Kidney (tissue), 14 donors: ENCODE data around the gene JAKMIP1. TPM values are rescaled to one million over a fixed set of nuclear protein-coding genes. Genes with fewer than 3 reads are reported as not detected.

ENCODE experiments used
- DNase-seq, 5 donors: peaks; one replicate each; pipeline ENCODE4 v3.0.0-alpha.2; 2013 to 2020
- FAIRE-seq: peaks from 2 replicates; lab custom pipeline; 2012; peaks lifted over from hg19 to GRCh38; lab: Jason Lieb, UNC
- H3K27ac ChIP-seq, 2 donors: one replicate each; pipeline ENCODE4 v1.7.0; 2013; ENCODE audit warnings: low read depth in 2 of 2, low read length in 2 of 2, inconsistent platforms in 1 of 2
- H3K27me3 ChIP-seq: one replicate; pipeline ENCODE4 v1.7.1; 2013; ENCODE audit warnings: low read length, inconsistent platforms; ENCODE audit not compliant: control insufficient read depth, insufficient read depth
- H3K36me3 ChIP-seq, 3 donors: one replicate each; pipeline versions ENCODE4 v1.7.0 to v1.7.1; 2013; ENCODE audit warnings: low read length in 3 of 3, control low read depth in 1 of 3, inconsistent platforms in 1 of 3; ENCODE audit not compliant: insufficient read depth in 3 of 3, control insufficient read depth in 2 of 3
- H3K4me1 ChIP-seq, 3 donors: one replicate each; pipeline versions ENCODE4 v1.7.0 to v1.7.1; 2013; ENCODE audit warnings: low read length in 3 of 3, inconsistent platforms in 1 of 3, low read depth in 1 of 3; ENCODE audit not compliant: control insufficient read depth in 2 of 3, insufficient read depth in 2 of 3
- H3K4me3 ChIP-seq, 3 donors: one replicate each; pipeline versions ENCODE4 v1.7.0 to v1.8.1; 2013; ENCODE audit warnings: low read length in 3 of 3, control low read depth in 1 of 3, inconsistent platforms in 1 of 3
- H3K9ac ChIP-seq, 3 donors: one replicate each; pipeline versions ENCODE4 v1.7.0 to v1.7.1; 2013; ENCODE audit warnings: low read length in 3 of 3, control low read depth in 1 of 3, inconsistent platforms in 1 of 3
- H3K9me3 ChIP-seq, 3 donors: one replicate each; pipeline versions ENCODE4 v1.7.0 to v1.7.1; 2013; ENCODE audit warnings: low read length in 3 of 3, control low read depth in 1 of 3, inconsistent platforms in 1 of 3; ENCODE audit not compliant: control insufficient read depth in 2 of 3, insufficient read depth in 1 of 3
- intact Hi-C: fragments of 100-400 bp; cut with DNase I; formaldehyde crosslinking; loops from one replicate; pipeline ENCODE4 v1.11.1; 2022
- polyA plus RNA-seq: library from polyadenylated mRNA; stranded (reverse); fragments of 350-450 nt; fragmentation: Illumina TruSeq; extraction: RNeasy Lipid Tissue Mini Kit (QIAGEN cat#74804); gene quantifications from one replicate; pipeline ENCODE4 v1.2.3, GENCODE V29; 2014; ENCODE audit warnings: low read depth, low replicate concordance; ENCODE audit not compliant: insufficient read depth
- total RNA-seq: library from RNA; stranded (reverse); fragmentation: NEBNext Ultra II Directional; extraction: Animal tissue kit (Norgen Biotek cat#: 25700); gene quantifications from one replicate; pipeline ENCODE4 v1.2.1, GENCODE V29; 2021
- TF ChIP-seq, protein P1 (sequence below): IDR thresholded peaks from 3 replicates; pipeline ENCODE4 v1.5.1; 2012; ENCODE audit warnings: mild to moderate bottlenecking, moderate library complexity, borderline replicate concordance; ENCODE audit not compliant: insufficient read depth; ENCODE audit errors: extremely low read depth
- donor health status: control.
- donor health status: control.
- donor health status: control.
- donor health status: control.
- donor health status: control.
- donor health status: DM: yes; HTN: yes; CAD: no.
- donor health status: Normal renal cell carcinoma (clear cell type).

The JAKMIP1 gene
- total and polyA plus RNA-seq, 2 donors from 2014 or later = 0.69 TPM; not detected in 1

DNA sequence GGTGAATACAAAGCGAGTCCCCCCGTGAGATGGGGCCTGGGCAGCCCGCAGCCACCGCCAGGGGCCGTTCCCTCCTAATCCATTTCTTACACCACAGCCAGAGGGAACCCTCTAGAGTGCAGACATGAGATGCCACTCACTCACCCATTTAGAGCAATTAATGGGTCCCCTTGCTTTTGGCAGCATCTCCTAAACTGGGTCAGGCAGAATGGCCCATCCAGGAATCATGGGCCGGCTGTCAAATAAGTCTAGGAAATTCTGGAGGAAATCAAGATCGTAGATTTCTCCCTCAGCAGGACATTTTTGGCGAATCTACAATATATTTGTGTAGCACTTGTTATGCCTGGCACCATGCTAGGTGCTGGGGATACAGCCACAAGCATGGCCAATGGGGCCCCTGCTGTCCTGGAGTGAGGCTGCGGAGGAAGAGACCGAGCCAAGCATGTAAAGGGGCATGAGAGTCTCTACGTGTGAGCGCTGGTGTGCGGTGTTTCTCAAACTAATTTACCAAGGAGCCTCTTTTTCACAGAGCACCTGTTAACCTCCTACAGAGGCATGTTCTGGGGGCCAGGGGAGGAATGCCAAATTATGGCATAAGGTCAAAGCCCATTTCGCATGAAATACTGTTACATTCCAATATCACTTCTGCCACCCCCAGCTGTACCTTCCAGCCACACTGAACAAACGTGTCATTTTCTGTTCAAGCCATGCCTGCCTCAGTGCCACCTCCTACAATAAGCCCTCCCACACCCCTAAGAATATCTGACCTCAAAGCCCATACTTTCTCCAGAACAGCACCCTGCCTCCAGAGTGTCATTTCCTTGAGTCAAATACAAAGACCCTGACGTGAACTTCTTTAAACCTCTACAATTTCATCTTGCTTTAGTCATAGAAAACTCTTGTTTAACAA, 28.1 kb upstream of the JAKMIP1 start:
- H3K9ac ChIP-seq = no peak overlapping the region
- H3K27ac ChIP-seq = no peak overlapping the region
- no peaks in the 10 kb centered on the region for H3K36me3 ChIP-seq
- H3K4me3 ChIP-seq = no peak overlapping the region
- intact Hi-C loops = no loop called here
- no peak for DNase-seq
- no peaks in the 10 kb centered on the region for H3K4me1 ChIP-seq
- TF ChIP-seq, protein P1, sequence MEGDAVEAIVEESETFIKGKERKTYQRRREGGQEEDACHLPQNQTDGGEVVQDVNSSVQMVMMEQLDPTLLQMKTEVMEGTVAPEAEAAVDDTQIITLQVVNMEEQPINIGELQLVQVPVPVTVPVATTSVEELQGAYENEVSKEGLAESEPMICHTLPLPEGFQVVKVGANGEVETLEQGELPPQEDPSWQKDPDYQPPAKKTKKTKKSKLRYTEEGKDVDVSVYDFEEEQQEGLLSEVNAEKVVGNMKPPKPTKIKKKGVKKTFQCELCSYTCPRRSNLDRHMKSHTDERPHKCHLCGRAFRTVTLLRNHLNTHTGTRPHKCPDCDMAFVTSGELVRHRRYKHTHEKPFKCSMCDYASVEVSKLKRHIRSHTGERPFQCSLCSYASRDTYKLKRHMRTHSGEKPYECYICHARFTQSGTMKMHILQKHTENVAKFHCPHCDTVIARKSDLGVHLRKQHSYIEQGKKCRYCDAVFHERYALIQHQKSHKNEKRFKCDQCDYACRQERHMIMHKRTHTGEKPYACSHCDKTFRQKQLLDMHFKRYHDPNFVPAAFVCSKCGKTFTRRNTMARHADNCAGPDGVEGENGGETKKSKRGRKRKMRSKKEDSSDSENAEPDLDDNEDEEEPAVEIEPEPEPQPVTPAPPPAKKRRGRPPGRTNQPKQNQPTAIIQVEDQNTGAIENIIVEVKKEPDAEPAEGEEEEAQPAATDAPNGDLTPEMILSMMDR = no peak
- no peak for FAIRE-seq
- no peaks in the 10 kb centered on the region for H3K9me3 ChIP-seq
- H3K27me3 ChIP-seq = no peaks in the 10 kb centered on the region

- peaks cover 0 to 1% (median 0%) of the 10 kb centered on the region in 3 donors for H3K9me3 ChIP-seq
- H3K36me3 ChIP-seq = no peaks in the 10 kb centered on the region
- no peak overlapping the region for H3K9ac ChIP-seq
- H3K4me1 ChIP-seq = no peaks in the 10 kb centered on the region
- FAIRE-seq (no peak), DNase-seq (no peak)
- H3K27me3 ChIP-seq = peaks cover 4% of the 10 kb centered on the region
- no peak overlapping the region for H3K4me3 ChIP-seq
- TF ChIP-seq, protein P1 = no peak
- intact Hi-C loops = no loop called here
- H3K27ac ChIP-seq = no peak overlapping the region
Observed at GRCh38 chr4:6227412-6228157, 27.2 kb upstream of the JAKMIP1 start.

GRCh38 chr4:6226506-6226905, 26.2 kb upstream of the JAKMIP1 start:
- Histone ChIP-seq H3K9me3 (peaks cover 0 to 5% (median 0%) of the 10 kb centered on the region in 3 donors), H3K27ac (no peak overlapping the region), H3K9ac (no peak overlapping the region), H3K36me3 (no peaks in the 10 kb centered on the region), H3K27me3 (peaks cover 5% of the 10 kb centered on the region), H3K4me1 (no peaks in the 10 kb centered on the region), H3K4me3 (no peak overlapping the region)
- intact Hi-C loops = no loop called here
- no peak for FAIRE-seq
- DNase-seq = no peak
- TF ChIP-seq, protein P1 = no peak
